ENCODE results near the gene ZNF598.
"Not testable (repeated sequence)": the region's sequence is repeated elsewhere in the genome, so short reads cannot be mapped to it uniquely, and the experiment has no call there.

The ZNF598 gene

DNA sequence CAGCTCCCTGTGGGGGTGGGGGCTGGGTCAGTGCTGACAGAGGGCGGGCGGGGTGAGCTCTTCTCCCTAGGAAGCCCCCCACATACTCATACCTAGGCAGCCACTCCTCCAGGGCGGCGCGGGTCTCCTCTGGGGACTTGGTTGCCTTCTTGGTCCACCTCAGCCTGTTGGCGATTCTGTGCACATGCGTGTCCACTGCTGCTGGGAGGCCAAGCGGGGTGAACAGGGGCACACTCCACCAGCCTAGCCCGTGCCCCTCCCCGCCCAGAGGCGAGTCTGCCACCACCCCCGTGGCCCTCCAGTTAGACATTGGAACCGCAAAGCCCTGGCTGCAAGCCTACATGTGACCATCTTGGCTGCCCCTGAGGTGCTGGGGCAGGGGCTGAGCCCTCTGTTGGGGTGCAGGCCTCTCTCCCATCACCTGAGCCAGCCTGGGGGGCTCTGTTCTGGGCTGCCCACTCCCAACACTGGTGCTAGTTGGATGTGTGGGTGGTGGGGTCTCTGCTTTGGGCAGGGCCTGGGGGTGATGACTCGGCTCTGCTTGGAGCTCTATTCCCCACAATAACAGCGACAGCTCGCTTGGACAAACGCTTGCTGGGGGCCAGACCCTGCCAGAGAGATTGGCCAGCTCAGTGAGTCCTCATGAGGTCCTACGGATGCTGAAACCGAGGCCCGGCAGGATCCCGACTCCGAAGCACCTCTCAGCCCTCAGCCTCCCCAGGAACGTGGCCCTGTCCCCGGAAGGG is 30.6 kb upstream of the ZNF598 start:
- DNase-seq, result no peak

DNA sequence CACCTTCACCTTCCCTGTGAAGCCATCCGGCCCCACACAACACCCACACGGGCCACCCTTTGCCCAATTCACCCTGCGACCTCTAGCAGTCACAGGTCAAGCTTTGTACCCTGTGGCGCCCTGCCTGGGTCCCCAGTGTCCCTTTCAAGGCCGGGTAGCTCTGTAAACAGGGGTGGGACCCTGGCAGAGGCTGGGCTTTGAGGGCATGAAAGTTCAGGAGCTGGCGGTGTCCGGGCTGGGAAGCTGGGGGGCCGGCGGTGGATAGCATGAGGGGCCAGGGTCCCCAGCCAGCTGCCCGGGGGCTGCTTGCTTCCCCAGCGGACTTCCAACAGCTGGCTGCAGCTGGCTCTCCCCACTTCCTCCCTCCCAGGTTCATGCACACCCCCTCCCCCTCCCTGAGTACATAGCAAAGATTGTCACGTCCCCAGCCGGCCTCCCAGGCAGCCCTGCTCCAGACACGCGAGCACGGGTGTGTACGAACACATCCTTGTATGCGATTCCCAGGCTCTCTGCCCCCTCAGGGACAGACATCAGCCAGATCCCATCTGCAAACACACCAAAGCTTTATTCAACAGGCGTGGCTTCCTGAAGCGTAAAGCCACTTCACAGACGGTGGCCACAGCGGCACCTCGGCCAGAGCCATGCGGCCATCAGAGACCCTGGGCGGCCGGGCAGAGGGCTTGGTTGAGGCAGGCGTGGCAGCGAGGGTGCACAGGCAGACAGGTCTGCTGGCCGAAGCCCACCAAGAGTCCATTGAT is 29.8 kb upstream of the ZNF598 start:
- no peak for DNase-seq

DNA sequence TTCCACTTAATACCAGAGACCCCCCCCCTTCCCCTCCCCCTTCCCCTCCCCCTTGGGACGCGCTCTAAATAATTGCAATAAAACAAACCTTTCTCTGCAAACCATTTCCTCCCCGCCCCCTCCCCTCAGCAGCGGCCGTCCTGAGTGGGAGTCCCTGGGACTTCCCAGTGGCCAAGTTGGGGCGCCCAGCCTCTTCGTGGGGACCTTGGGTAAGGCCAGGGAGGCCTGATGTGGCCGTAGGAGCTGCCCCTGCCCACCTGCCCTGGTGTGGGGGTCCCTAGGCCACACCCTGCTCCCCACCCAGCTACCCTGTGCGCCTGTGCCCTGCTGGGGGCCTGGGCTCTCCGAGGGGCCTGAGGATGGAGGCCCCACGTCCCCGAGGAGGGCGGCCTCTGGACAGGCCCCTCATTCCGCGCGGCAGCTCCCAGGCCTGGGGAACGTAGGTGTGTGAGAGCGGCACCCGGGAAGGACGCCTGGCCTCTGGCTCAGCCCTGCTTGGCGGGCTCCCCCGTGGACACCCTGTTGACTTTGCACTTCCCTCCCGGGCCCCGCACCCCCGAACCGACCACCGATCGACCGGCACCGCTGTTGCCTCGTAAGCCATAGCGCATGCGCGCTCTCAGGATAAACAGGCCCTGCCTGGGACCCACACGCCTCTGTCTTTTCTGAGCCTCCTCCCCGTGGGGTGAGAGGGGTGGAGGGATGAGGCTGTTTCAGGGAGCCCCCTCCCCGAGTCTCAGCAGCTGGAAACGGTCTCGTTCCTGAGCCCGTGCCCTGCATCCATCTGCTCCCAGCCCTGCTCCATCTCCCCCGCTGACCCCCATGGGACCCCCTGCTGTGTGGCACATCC is 29.0 kb upstream of the ZNF598 start:
- no peak for DNase-seq

DNA sequence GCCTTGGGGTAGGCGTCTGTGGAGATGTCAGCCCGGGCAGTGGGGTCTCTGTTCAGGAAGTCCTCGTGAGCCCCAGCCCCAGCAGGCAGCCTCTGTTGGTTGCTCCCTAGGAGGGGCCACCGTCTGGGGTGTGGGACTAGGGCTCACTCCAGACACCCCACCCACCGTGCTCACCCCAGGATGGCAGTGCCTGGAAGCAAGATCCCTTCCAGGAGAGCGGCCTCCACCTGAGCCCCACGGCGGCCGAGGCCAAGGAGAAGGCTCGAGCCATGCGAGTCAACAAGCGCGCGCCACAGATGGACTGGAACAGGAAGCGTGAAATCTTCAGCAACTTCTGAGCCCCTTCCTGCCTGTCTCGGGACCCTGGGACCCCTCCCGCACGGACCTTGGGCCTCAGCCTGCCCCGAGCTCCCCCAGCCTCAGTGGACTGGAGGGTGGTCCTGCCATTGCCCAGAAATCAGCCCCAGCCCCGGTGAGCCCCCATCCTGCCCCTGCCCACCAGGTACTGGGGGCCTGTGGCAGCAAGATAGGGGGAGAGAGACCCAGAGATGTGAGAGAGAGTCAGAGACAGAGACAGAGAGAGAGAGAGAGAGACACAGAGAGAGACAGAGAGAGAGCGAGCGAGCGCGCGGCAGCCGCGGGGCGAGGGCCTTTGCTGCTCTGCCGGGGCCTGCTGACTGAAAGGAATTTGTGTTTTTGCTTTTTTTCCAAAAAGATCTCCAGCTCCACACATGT is 28.2 kb upstream of the ZNF598 start:
- DNase-seq, result no peak

DNA sequence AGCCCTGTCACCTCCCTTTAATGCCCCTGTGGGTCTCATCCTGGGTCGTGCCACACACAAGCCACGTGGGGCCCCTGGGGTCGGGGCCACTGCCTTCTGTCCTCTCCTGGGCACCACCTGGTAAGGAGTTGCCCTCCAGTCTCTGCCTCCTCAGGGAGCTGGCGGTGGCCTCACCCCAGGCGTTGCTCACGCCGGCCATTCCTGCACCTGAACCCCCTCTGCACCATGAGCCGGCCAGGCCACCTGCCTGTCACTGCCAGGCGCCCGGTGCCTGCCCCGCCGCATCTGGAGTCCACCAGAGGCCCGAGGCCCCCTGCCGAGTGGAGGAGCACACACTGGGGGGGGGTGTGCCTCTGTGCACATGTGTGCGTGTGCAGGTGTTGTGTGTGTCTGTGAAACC is 27.5 kb upstream of the ZNF598 start:
- DNase-seq, result no peak

DNA sequence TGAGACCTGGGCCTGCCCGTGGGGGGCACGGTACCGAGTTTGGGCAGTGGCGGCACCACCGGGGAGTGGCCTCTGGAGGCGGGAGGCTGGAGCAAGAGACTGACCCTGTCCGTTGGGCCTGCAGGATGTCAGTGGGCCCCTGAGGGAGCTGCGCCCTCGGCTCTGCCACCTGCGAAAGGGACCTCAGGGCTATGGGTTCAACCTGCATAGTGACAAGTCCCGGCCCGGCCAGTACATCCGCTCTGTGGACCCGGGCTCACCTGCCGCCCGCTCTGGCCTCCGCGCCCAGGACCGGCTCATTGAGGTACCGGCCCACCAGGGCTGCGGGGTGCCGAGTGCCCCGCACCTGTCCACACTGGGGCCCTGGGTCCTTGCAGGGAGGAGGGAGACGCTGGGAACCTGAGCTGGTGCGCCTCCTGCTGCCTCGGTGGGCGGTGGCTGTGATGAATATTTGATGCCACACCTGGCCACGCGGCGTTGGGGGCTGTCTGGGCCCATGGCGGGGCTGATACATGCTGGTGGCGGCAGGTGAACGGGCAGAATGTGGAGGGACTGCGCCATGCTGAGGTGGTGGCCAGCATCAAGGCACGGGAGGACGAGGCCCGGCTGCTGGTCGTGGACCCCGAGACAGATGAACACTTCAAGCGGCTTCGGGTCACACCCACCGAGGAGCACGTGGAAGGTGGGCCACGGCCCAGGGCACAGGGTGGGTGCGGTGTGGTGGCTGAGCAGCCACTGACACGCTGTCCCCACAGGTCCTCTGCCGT is 26.8 kb upstream of the ZNF598 start:
- no peak for DNase-seq

DNA sequence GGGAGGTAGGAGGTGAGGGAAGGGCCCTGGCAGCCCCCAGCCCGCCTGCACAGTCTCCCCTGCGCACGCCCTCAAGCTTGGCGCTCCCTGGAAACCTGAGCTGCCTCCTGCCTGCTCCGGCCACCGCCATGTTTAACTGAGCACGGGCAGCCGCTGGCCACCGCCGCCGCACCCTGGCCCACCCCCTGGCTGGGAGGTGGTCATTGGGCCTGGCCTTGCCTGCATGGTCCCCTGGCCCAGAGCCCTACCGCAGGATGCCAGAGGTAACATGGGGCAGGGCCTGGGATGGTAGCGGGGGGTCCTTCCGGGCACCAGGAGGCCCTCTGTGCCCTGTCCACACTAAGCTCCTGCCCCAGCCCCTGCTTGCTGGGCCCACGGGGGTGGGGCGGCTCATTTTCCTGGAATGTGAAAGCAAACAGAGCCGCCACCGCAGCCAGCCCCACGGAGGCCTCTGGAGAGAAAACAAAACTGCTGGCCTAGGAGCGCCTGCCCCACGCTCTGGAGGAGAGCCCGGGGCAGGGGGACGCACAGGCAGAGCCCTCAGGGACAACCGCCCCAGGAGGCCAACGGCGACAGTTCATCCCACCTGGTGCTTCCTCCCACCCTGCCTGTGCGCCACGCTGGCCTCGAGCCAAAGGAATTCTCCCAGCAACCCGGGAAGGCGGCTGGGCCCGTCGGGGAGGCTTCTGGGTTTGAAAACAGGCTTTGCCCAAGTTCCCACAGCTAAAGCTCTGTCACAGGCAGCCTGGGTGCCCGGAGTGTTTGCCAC is 26.0 kb upstream of the ZNF598 start:
- DNase-seq, result no peak

DNA sequence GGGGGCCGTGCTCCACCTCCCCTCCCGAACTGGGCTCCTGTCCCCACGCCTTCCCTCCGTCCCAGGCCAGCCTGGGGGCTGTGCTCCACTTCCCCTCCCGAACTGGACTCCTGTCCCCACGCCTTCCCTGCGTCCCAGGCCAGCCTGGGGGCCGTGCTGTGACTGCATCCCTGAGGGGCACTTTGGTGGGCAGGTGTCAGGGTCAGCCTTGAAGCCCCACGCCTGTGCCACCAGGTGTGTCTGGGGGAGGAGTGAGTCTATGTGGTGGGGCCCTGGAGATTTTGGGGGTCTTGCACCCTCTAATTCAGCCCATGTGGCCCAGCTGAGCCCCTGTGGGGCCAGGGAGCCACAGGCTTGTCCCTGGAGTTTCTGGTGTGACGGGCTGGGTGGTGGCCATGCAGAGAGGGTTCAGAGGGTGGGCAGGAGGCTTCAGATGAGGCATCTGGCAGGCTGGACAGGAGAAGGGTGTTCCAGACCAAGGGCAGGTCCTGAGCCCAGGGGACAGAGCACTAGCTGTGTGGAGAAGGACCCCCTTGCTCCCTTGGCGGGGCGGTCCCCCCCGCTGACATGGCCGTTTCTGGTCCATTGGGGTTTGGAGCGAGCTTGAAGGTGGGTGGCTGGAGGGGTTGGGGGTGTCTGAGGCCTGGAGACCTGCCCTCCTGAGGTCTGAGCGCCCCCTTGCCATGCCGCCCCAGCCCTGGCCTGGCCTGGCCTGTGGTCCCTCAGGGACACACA is 25.2 kb upstream of the ZNF598 start:
- DNase-seq, result no peak

DNA sequence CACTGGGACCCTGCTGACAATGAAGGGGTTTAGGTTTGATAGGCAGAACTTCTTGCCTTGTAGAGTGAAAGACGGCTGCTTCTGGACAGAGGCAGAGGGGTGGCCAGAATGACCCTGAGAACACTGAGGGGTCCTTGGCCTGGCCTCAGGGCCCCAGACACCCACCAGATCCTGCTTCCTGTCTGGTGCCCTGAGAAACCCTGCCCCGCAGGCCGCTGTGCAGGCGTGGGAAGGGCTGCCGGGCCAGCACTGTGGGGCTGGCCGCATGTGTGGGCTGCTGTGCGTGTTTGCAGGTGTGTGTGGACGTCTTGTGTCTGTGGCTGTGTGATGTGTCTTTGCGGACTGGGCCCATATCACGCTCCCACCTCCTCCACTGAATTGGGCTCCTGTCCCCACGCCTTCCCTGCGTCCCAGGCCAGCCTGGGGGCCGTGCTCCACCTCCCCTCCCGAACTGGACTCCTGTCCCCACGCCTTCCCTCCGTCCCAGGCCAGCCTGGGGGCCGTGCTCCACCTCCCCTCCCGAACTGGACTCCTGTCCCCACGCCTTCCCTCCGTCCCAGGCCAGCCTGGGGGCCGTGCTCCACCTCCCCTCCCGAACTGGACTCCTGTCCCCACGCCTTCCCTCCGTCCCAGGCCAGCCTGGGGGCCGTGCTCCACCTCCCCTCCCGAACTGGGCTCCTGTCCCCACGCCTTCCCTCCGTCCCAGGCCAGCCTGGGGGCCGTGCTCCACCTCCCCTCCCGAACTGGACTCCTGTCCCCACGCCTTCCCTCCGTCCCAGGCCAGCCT is 24.5 kb upstream of the ZNF598 start:
- DNase-seq, result not testable (repeated sequence)

DNA sequence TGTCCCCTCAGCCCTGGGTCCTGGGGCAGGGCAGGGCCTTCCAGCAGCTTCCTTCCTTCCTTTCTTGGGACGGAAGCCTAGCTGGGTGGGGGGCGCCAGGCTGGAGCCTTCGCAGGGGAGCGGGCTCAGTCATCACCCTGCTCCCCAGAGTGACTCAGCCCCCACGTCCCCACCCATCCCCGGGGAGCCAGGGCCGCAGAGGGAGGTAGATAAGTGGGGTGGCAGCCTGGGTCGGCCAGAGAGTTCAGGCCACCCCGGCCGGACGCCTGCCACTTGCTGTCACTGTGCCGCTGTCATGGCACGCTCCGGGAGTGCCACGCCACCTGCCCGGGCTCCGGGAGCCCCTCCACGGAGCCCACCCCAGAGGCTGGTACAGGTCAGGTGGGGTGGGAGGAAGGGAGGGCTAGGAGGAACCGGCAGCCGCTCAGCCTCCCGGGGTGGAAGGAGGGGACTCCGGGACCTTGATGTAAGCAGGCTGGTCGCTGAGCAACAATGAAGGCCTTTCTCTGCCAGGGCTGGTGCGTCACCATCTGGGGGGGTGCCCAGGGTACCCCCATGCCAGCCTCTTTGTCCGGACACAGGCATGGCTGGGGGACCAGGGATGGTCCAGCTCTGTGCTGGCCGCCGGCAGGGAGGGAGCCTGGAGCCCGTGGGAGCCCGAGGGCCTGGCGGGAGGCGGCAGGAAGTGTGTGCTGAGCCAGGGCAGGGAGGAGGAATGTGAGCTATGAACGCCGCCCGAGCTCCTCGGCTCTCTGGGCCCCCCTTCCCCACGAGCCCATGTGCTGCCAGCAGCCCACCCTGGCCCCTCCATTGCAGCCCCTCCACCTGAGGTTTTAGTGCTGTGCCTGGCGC is 23.7 kb upstream of the ZNF598 start:
- peak; percentile 76 for DNase-seq

DNA sequence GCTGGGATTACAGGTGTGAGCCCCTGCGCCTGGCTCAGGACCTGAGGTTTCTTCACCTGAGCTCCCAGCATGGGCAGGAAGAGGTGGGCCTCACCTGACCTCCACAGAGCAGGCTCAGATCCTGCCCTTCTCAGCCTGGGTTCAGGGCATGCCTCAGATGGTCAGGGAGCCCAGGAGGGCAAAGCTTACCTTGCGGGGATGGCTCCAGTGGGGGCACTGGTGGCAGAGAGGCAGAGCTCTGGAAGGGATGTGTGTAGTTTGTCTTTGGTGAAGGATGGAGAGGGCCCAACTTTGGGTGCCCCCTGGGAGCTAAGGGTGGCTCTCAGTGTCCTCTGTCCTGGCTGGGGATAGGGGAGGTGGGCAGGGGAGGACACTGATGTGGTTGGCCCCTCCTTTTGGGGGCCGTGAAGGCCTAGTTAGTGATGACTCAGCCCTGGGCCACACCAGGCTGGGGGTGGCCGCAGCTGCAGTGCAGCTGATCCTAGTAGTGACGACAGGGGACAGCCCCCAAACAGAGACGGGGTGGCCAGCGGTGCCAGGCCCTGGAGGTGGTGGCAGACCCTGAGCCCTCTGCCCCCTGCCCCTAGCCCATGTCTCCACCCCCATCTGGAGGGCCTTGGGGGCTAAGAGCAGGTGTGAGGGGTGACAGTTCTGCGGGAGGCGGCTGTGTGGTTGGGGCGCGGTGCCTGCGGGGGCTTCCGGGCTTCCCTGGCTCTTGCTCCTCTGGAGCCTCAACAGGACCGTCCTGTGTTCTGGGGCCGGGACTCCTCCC is 22.9 kb upstream of the ZNF598 start:
- DNase-seq, result no peak

DNA sequence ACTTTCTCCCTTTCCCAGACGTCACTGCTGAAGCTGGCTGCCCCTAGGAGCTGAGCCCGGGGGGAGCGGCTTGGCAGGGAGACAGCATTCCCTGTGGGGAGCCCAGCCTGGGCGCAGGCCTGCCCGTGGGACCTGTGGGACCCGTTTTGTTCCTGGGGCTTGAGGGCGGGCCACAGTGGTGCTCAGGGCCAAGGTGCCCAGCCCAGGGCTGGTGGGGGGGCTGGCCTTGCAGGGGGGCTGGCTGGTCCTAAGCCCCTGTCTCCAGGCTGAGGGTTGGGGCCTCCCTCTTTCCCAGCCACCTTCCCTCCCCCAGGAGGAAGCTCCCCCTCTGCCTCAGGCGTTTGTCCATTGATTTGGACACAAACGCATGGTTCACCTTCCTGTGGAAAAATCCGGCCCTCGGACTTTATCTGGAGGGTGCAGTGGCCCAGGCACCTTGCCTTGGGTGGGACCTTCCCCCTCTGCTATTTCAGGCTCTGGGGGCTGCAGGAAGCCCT is 21.5 kb upstream of the ZNF598 start:
- DNase-seq, result no peak

DNA sequence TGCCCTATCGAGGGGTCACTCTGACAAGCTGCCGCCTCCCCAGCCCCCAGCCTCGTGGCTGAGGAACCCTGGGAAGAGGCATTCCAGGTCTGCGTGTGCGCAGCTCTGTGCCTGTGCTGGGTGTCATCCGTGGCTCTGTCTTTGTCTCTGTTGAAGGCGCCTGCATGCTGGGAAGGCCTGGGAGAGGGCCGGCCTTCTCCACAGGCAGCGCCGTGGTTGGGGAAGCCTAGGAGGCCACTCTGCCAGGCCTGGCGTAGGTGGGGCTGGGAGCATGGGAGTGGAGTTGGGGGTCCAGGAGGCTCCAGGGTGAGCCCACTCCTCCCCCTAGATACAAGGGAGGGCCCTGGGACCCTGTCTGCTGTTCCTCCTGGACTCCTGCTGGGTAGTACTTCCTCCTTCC is 20.4 kb upstream of the ZNF598 start:
- no peak for DNase-seq

DNA sequence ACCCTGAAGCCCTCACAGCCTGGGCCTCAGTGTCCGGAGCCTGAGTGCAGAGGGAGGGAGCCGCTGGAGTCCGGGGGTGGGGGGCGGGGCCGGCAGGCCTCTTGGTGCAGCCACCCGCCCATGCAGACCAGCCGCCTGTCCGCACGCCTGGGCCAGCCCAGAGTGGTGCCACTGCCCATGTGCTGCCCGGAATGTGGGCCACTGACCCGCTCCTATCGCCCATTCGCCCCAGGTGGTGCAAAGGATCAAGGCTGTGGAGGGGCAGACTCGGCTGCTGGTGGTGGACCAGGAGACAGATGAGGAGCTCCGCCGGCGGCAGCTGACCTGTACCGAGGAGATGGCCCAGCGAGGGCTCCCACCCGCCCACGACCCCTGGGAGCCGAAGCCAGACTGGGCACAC is 19.7 kb upstream of the ZNF598 start:
- no peak for DNase-seq

DNA sequence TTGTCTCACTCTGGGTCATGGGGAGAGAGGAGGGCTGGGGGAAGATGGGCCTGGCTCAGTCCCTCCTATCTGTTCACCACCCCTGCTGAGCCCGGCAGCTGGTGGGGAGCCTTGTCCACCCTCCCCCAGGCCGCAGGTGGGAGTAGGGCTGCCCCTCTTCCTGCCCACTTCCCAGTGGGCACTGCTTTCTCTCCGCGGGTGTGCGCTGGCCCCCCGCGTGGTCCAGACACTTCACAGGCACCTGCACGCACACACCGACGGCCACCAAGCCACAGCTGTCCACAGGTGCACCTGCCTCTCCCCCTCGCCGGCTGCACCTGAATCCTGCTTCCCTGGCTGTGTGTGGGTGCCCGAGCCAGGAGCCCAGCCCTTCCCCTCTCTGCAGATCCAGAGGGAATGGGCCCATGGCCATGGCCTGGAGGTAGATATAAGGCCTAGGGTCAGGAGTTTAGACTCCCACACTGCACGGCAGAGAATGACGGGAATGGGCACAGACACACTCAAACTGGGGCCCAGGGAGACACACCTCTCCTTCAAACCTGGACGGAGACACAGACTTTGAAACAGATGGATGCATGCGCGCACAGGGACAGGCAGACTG is 19.1 kb upstream of the ZNF598 start:
- no peak for DNase-seq

DNA sequence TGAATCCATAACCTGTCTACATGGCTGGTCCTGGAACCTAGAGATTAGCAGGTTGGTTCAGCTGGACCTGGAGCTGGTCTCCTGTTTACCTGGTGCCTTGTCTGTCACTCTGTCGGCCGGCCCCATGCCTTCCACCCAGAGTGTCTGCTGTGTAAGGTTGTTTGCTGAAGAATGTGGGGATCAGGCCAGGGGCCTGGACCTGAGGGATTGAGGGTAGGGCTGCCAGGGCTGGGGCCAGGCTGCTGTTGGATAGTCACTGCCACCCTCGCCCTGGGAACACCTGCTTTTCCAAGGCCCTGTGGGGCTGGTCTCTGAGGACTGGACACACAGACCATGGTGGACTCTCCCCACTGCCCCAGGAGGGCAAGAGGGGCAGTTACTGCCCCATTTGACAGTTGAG is 18.5 kb upstream of the ZNF598 start:
- DNase-seq, result no peak

Data from NCI-H226 (cell line).